Tibial nerve (tissue), 4 donors: ENCODE results near the gene ZNF135.

Experiments
- CTCF ChIP-seq, 5 experiments: fragments of 200-600 bp in 3 of 5; fragments of 450-650 bp in 2 of 5; sonication (generic) in 3 of 5; IDR thresholded peaks; one replicate each; pipeline ENCODE4 v1.5.1; 2016 to 2019; ENCODE audit warnings: antibody characterized with exemption in 5 of 5, mild to moderate bottlenecking in 3 of 5, moderate library complexity in 2 of 5
- EP300 ChIP-seq, 2 donors: sonication (generic); formaldehyde crosslinking; IDR thresholded peaks; one replicate each; pipeline ENCODE4 v1.6.1; 2017; ENCODE audit warnings: antibody characterized with exemption in 2 of 2, mild to moderate bottlenecking in 1 of 2
- POLR2A ChIP-seq, 2 donors: fragments of 450-650 bp; IDR thresholded peaks; one replicate each; pipeline ENCODE4 v1.6.1; 2017; ENCODE audit warnings: antibody characterized with exemption in 2 of 2, mild to moderate bottlenecking in 2 of 2, moderate library complexity in 2 of 2

- TF ChIP-seq EP300 (IDR thresholded peaks at IDR 0.05), result no peak
- TF ChIP-seq CTCF (IDR thresholded peaks at IDR 0.05), result no peak
- no peak for TF ChIP-seq POLR2A (IDR thresholded peaks at IDR 0.05)
Measured at GRCh38 chr19:58053480-58054156, 5.5 kb upstream of the ZNF135 start.
